ENCODE data around the gene SP7. TPM values are rescaled to one million over a fixed set of nuclear protein-coding genes. Genes with fewer than 3 reads are reported as not detected.
"Not testable (repeated sequence)": the region's sequence is repeated elsewhere in the genome, so short reads cannot be mapped to it uniquely, and the experiment has no call there.

SP7 gene
- total RNA-seq, 1 experiment from 2014 or later = 0.41 TPM

GRCh38 chr12:53352331-53353256, 16.4 kb upstream of the SP7 start:
- peak; percentile 93 for DNase-seq (ENCODE audit: low spot score)
- in situ Hi-C loops (cut with HindIII; ENCODE audit: low sequenced_read_pairs) = no loop called here

GRCh38 chr12:53347905-53348304, 11.8 kb upstream of the SP7 start:
- in situ Hi-C loops (cut with HindIII; ENCODE audit: low sequenced_read_pairs) = no loop called here
- DNase-seq (ENCODE audit: low spot score) = no peak

- in situ Hi-C loops (cut with HindIII; ENCODE audit: low sequenced_read_pairs) = no loop called here
- no peak for DNase-seq (ENCODE audit: low spot score)
These were observed 10.3 kb upstream of the SP7 start for GRCh38 chr12:53346491-53346890.

GRCh38 chr12:53345486-53346188, 9.5 kb upstream of the SP7 start:
- in situ Hi-C loops (cut with HindIII; ENCODE audit: low sequenced_read_pairs) = no loop called here
- no peak for DNase-seq (ENCODE audit: low spot score)

DNA sequence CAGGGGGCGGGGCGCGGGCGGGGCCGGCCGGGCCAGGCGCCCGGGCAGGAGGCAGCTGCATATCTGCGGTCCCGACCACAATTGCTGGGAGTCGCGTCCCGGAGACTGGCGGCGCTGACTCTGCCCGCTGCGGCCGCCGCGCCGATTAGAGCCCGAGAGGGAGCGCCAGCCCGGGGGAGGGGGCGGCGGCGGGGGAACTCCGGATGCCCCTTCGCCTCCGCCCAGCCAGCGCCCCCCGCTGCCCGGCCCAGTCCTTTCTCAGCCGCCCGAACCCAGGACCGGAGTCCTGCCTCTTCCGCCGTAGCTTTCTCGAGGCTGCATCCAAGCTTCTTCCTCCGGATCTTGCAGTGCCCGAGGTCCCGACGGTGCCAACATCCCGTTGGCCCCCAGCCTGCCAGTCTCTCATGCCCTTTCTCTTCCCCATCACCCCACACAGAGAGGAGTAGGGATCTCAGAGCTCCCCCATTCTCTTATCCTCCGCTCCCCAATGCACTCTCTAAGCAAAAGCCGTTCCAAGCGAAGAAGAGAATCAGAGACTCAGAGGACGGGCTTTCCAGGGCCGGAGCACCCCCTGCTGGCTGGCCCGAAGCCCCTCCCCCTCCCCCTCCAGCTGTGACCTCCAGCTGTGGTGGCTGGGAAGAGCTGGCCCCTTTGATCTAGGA, 8.8 kb upstream of the SP7 start:
- in situ Hi-C loops (cut with HindIII; ENCODE audit: low sequenced_read_pairs) = loop anchor here (5.0 kb wide), 1 partner anchor 167 kb away; no protein-coding TSS in a partner anchor
- DNase-seq (ENCODE audit: low spot score) = peak; percentile 44

DNA sequence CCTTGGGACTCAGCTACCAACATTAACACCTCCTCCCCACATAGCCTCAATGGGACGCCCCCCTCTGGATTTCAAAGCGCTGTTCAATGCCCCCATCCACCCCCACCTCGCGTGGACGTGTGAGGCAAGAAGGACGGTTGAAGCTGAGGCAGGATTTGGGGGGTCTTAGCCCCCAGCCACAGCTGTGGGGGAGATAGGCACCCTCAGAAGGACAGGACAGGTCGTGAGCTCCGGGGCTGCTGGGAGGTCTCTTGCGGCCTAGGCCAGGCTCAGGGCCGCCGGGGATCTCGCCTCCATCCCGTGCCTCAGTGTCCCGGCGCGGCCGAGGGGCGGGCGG, 8.3 kb upstream of the SP7 start:
- no peak for DNase-seq (ENCODE audit: low spot score)
- in situ Hi-C loops (cut with HindIII; ENCODE audit: low sequenced_read_pairs) = loop anchor here (5.0 kb wide), 1 partner anchor 168 kb away; no protein-coding TSS in a partner anchor

- no peak for DNase-seq (ENCODE audit: low spot score)
- in situ Hi-C loops (cut with HindIII; ENCODE audit: low sequenced_read_pairs) = loop anchor here (5.0 kb wide), 1 partner anchor 168 kb away; no protein-coding TSS in a partner anchor
These were observed 7.8 kb upstream of the SP7 start for GRCh38 chr12:53343969-53344368.

- in situ Hi-C loops (cut with HindIII; ENCODE audit: low sequenced_read_pairs) = loop anchor here (5.0 kb wide), 1 partner anchor 169 kb away; no protein-coding TSS in a partner anchor
- no peak for DNase-seq (ENCODE audit: low spot score)
These were observed 7.3 kb upstream of the SP7 start for GRCh38 chr12:53343449-53343848.

DNA sequence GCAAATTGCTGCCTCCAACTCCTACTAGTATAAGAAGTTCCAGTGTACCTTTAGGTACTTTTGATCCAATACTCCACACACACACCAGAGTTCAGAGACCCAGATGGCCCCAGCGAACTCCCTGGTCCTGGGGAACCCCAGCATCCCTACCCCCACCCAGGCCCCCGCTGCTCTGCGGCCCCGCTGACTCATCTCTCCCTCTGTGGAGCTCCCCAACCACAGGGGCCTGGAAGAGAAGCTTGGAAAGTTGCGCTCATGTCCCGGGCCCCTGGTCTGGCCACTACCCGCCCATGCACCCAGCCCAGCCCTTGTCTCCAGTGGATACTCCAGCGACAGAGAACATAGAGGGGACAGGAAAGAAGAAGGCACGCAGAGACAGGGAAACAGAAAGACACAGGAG, 4.2 kb upstream of the SP7 start:
- in situ Hi-C loops (cut with HindIII; ENCODE audit: low sequenced_read_pairs) = loop anchor here (5.0 kb wide), 1 partner anchor 172 kb away; no protein-coding TSS in a partner anchor
- no peak for DNase-seq (ENCODE audit: low spot score)

DNA sequence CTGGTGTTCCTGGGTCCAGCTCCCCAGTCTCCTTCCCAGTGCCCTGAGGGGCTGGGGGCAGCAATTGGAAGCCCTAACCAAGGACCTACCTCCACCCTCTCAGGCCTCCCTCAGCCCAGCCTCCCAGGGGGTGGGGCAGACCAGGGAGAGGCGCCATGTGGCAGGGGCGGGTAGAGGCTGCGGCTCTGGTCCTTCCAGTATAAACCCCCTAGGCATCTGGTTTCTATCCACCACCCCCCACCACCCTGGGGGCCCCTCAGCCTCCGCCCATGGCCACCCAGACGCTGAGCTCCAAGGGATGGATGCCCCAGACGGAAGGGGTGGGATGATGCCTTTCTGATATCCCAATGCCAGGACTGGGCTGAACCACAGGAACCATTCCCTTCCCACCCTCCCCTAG, 2.8 kb upstream of the SP7 start:
- in situ Hi-C loops (cut with HindIII; ENCODE audit: low sequenced_read_pairs) = no loop called here
- DNase-seq (ENCODE audit: low spot score) = no peak

GRCh38 chr12:53338017-53338416, 1.9 kb upstream of the SP7 start:
- in situ Hi-C loops (cut with HindIII; ENCODE audit: low sequenced_read_pairs) = no loop called here
- DNase-seq (ENCODE audit: low spot score) = no peak

- no peak for DNase-seq (ENCODE audit: low spot score)
- in situ Hi-C loops (cut with HindIII; ENCODE audit: low sequenced_read_pairs) = no loop called here
These were observed 1.3 kb downstream of the SP7 start for GRCh38 chr12:53334822-53335221.

DNA sequence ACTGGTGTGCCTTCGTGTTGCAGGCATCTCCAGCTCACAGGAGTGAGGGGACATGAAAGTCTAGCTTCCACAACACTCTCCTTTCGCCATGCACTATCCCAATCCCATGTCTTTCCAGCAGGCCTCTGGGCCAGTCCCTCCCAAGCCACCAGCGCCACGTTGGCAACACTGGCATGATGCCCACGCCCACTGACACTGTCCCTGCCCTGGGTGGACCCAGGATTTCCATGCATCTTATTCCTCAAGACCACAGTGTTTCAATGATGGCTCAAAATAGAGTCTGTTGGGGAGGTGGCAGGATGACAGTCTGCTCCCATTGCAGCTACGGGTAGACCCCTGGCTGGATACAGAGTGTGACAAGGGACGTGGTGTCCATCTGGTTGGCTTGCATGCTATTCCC, 2.3 kb downstream of the SP7 start:
- in situ Hi-C loops (cut with HindIII; ENCODE audit: low sequenced_read_pairs) = no loop called here
- no peak for DNase-seq (ENCODE audit: low spot score)

DNA sequence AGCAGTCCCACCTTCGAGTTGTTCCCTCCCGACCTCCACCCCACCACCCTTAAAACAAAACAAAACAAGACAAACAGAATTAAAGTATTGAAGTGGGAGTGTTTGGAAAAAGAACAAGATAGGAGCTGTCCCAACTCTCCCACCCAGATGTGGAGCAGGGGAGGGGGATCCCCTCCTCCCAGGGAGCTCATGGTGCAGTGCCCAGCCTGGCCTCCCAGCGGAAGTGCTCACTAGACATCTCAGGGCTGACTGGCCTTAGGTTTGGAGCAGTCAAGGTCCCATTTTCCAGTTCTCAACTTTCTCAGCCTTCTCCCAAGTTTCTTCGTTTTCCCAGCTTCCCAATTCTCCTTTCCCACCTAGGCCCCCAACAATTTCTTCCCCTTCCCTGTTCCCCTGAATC, 2.9 kb downstream of the SP7 start:
- DNase-seq (ENCODE audit: low spot score) = no peak
- in situ Hi-C loops (cut with HindIII; ENCODE audit: low sequenced_read_pairs) = no loop called here

DNA sequence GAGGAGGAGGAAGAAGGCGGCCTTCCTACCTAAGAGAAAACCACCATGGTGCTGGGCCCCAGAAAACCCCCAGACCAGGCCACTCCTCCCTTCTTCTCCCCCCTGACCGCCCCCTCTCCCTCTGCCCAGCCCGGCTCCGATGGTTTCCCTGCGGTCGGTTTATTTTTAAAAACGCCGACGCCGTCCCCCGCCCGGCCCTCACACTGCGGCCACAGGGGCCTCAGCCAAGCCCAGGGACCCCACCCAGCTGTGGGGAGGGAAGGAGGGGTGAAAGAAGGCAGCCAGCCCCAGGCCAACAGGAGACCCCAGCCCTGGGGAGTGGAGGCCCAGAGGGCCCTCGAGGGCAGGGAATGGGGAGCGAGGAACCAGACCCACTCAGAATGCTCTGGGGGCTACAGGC, 3.4 kb downstream of the SP7 start:
- DNase-seq (ENCODE audit: low spot score) = no peak
- in situ Hi-C loops (cut with HindIII; ENCODE audit: low sequenced_read_pairs) = no loop called here

DNA sequence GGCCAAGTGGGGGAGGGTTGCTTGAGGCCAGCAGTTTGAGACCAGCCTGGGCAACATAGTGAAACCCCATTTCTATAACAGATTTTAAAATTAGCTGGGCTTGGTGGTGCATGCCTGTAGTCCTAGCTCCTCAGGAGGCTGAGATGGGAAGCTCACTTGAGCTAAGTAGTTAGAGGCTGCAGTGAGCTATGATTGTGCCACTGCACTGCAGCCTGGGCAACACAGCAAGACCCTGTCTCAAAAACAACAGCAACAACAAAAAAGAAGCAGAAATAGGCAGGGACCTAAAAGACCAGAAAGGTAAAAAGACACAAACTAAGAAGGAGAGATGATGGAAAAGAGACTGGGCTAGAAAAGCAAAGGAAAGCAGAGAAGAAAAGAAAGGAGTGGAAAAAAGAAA, 3.8 kb downstream of the SP7 start:
- DNase-seq (ENCODE audit: low spot score); in situ Hi-C loops (cut with HindIII; ENCODE audit: low sequenced_read_pairs): not testable (repeated sequence)

- no peak for DNase-seq (ENCODE audit: low spot score)
- in situ Hi-C loops (cut with HindIII; ENCODE audit: low sequenced_read_pairs) = no loop called here
These were observed 5.5 kb downstream of the SP7 start for GRCh38 chr12:53330671-53331070.

DNA sequence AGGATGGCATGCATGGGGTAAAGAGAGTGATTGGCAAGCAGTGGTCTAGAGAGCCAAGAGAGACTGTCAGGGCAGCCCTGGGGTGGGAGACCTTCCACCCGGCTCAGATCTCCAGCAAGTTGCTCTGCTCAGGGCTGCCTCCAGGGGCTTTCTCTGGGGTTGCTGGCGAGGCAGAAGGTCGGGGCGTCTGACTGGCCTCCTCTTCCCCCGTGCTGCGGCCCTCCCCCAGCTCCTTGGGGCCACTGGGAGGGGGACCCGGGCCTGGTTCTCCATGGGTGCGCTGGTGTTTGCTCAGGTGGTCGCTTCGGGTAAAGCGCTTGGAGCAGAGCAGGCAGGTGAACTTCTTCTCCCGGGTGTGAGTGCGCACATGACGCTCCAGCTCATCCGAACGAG, 8.1 kb downstream of the SP7 start:
- DNase-seq (ENCODE audit: low spot score) = no peak
- in situ Hi-C loops (cut with HindIII; ENCODE audit: low sequenced_read_pairs) = no loop called here

DNA sequence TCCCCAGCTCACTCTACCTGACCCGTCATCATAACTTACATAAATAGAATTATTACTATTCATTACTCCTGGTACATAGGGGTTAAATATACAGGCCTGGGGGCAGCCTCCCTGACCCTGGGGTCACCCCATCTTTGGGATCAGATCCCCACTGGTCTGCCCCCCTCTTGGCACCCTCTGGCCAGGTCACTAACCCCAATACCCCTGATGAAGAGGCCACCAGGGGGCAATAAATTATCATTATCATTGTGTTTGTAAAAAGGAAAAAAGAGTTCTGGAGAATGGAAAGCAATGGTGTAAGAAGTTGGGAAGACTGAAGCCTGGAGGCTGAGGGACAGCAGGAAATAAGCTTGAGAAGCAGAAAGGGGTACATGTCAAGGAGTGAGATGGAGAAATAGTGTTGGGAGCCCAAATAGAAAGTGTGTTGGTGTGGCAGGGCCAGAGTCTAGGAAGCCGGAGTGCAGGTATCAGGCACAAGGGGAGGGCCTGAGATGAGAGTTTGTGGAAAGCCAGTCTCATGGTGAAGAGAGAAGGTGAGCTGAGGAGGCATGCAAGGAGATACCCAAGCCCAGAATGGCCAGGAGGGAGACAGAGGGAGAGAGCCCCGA, 8.6 kb downstream of the SP7 start:
- in situ Hi-C loops (cut with HindIII; ENCODE audit: low sequenced_read_pairs) = no loop called here
- peak; percentile 22 for DNase-seq (ENCODE audit: low spot score)
